HepG2 (cell line): ENCODE data around the gene THSD4. TPM values are rescaled to one million over a fixed set of nuclear protein-coding genes. Genes with fewer than 3 reads are reported as not detected.

Experiments
- ATAC-seq: fragments of 200-7000 bp; cut with Tn5 transposase; 3 replicates; pipeline ENCODE4 v1.9.1; 2020; ENCODE audit warnings: mild to moderate bottlenecking, moderate library complexity
- BruUV-seq: library from RNA; stranded (reverse); fragments of 400-500 nt; replicated peaks from 2 replicates; lab custom pipeline; 2021; lab: Mats Ljungman, UMichigan
- CTCF ChIA-PET: fragments of 300-600 bp; formaldehyde crosslinking; extraction: SDS; loops from one replicate; lab custom pipeline; 2021; ENCODE audit warnings: low total read pairs, inconsistent platforms, low intra/inter-chr PET ratio; lab: Yijun Ruan, JAX
- POLR2A ChIA-PET: fragments of 350-600 bp; sonication (Branson Sonifier 250); formaldehyde crosslinking; loops from one replicate; lab custom pipeline; 2020; ENCODE audit warnings: antibody characterized with exemption, inconsistent platforms; lab: Yijun Ruan, JAX
- DNase-seq: peaks from one replicate; pipeline ENCODE4 v3.0.0-alpha.2; 2015; ENCODE audit warnings: low spot score
- FAIRE-seq: peaks from 3 replicates; lab custom pipeline; 2011; peaks lifted over from hg19 to GRCh38; lab: Jason Lieb, UNC
- H2AFZ ChIP-seq: one replicate; pipeline ENCODE4 v1.6.1; 2011; ENCODE audit warnings: low read length, inconsistent platforms
- H3K27ac ChIP-seq: fragments of 300-600 bp; 3 replicates; pipeline ENCODE4 v1.8.0; 2011; ENCODE audit warnings: mixed run types, mild to moderate bottlenecking, mixed read lengths, low read length, inconsistent platforms; ENCODE audit not compliant: insufficient read depth; ENCODE audit errors: extremely low read length
- H3K27me3 ChIP-seq, 2 experiments: fragments of 200-600 bp in 1 of 2; 2 replicates in 1 of 2; 3 replicates in 1 of 2; pipeline versions ENCODE4 v1.6.0 to v1.8.0; 2011; ENCODE audit warnings: low read length in 2 of 2, mild to moderate bottlenecking in 2 of 2, moderate library complexity in 2 of 2, inconsistent platforms in 1 of 2; ENCODE audit not compliant: insufficient read depth in 2 of 2, control insufficient read depth in 1 of 2
- H3K36me3 ChIP-seq, 2 experiments: fragments of 200-600 bp in 1 of 2; replicated peaks in 1 of 2; 2 replicates in 1 of 2; 3 replicates in 1 of 2; pipeline versions ENCODE4 v1.5.1 to v1.8.0; 2011; ENCODE audit warnings: low read length in 2 of 2, inconsistent platforms in 1 of 2; ENCODE audit not compliant: insufficient read depth in 2 of 2, control insufficient read depth in 1 of 2
- H3K4me1 ChIP-seq: 2 replicates; pipeline ENCODE4 v1.5.1; 2012; ENCODE audit warnings: low read length, inconsistent platforms; ENCODE audit not compliant: insufficient read depth
- H3K4me2 ChIP-seq: 2 replicates; pipeline ENCODE4 v1.6.0; 2011; ENCODE audit warnings: low read depth, low read length, inconsistent platforms
- H3K4me3 ChIP-seq, 3 experiments: fragments of 200-600 bp in 1 of 3; sonication (generic), shearing (Covaris generic) in 1 of 3; replicated peaks in 1 of 3; 2 replicates each; pipeline ENCODE4 v1.5.1; 2011 to 2016; ENCODE audit warnings: low read length in 3 of 3, inconsistent platforms in 2 of 3, low read depth in 2 of 3, mild to moderate bottlenecking in 2 of 3, control low read depth in 1 of 3, mixed read lengths in 1 of 3; ENCODE audit not compliant: insufficient read depth in 1 of 3
- H3K79me2 ChIP-seq: one replicate; pipeline ENCODE4 v1.6.1; 2011; ENCODE audit warnings: low read length, inconsistent platforms; ENCODE audit not compliant: insufficient read depth
- H3K9ac ChIP-seq: 2 replicates; pipeline ENCODE4 v1.6.0; 2011; ENCODE audit warnings: mild to moderate bottlenecking, low read depth, low read length, inconsistent platforms; ENCODE audit not compliant: insufficient read depth
- H3K9me3 ChIP-seq: 2 replicates; pipeline ENCODE4 v1.5.1; 2012; ENCODE audit warnings: mild to moderate bottlenecking, low read length
- H4K20me1 ChIP-seq: 2 replicates; pipeline ENCODE4 v1.6.0; 2011; ENCODE audit warnings: inconsistent platforms, mild to moderate bottlenecking, low read length, moderate library complexity; ENCODE audit not compliant: insufficient read depth
- BRD4 ChIP-seq: sonication (generic); formaldehyde crosslinking; IDR thresholded peaks from 2 replicates; pipeline ENCODE4 v1.4.0; 2020; ENCODE audit warnings: missing genetic modification reagents
- KLF11 ChIP-seq: IDR thresholded peaks from 2 replicates; pipeline ENCODE4 v1.6.1; 2016; ENCODE audit warnings: missing compliant biosample characterization
- MLLT10 ChIP-seq: sonication (generic); formaldehyde crosslinking; IDR thresholded peaks from 2 replicates; pipeline ENCODE4 v1.4.0; 2020; ENCODE audit warnings: missing genetic modification reagents
- NFRKB ChIP-seq: fragments of 450-650 bp; IDR thresholded peaks from 2 replicates; pipeline ENCODE4 v1.6.1; 2017
- REXO4 ChIP-seq: sonication (generic); formaldehyde crosslinking; IDR thresholded peaks from 2 replicates; pipeline ENCODE4 v1.8.0; 2022; ENCODE audit warnings: missing genetic modification reagents, mild to moderate bottlenecking, borderline replicate concordance
- RORA ChIP-seq: sonication (generic); formaldehyde crosslinking; IDR thresholded peaks from 2 replicates; pipeline ENCODE4 v1.5.0; 2020; ENCODE audit warnings: mild to moderate bottlenecking, missing genetic modification reagents, moderate library complexity
- SMARCC2 ChIP-seq: fragments of 450-650 bp; IDR thresholded peaks from 2 replicates; pipeline ENCODE4 v1.6.1; 2017; ENCODE audit warnings: antibody characterized with exemption, mild to moderate bottlenecking
- SSRP1 ChIP-seq: IDR thresholded peaks from 2 replicates; pipeline ENCODE4 v1.6.1; 2016; ENCODE audit warnings: control low read depth
- TRIM24 ChIP-seq: sonication (generic); formaldehyde crosslinking; IDR thresholded peaks from 2 replicates; pipeline ENCODE4 v1.8.0; 2022; ENCODE audit warnings: mild to moderate bottlenecking, missing genetic modification reagents
- ZNF230 ChIP-seq: sonication (generic); formaldehyde crosslinking; IDR thresholded peaks from 2 replicates; pipeline ENCODE4 v1.4.0; 2020; ENCODE audit warnings: mild to moderate bottlenecking, missing genetic modification reagents
- ZNF343 ChIP-seq: sonication (generic); formaldehyde crosslinking; IDR thresholded peaks from 2 replicates; pipeline ENCODE4 v1.4.0; 2020; ENCODE audit warnings: mild to moderate bottlenecking, missing genetic modification reagents
- ZNF510 ChIP-seq: sonication (generic); formaldehyde crosslinking; IDR thresholded peaks from 2 replicates; pipeline ENCODE4 v1.4.0; 2020; ENCODE audit warnings: low read depth, mild to moderate bottlenecking, missing genetic modification reagents
- ZNF598 ChIP-seq: sonication (generic); formaldehyde crosslinking; IDR thresholded peaks from 2 replicates; pipeline ENCODE4 v1.5.1; 2020; ENCODE audit warnings: mild to moderate bottlenecking, missing genetic modification reagents, borderline replicate concordance
- ZNF720 ChIP-seq: sonication (generic); formaldehyde crosslinking; IDR thresholded peaks from 2 replicates; pipeline ENCODE4 v1.4.0; 2020; ENCODE audit warnings: missing genetic modification reagents
- ZNF878 ChIP-seq: sonication (generic); formaldehyde crosslinking; IDR thresholded peaks from 2 replicates; pipeline ENCODE4 v1.8.1; 2023; ENCODE audit warnings: mild to moderate bottlenecking, missing genetic modification reagents, moderate library complexity
- WGBS: methylation state at CpG from one replicate; pipeline ENCODE4 v1.1.6; 2017; ENCODE audit warnings: low lambda C conversion rate; 5-methylcytosine and 5-hydroxymethylcytosine counted together
- in situ Hi-C: cut with HindIII; loops from 2 replicates; pipeline ENCODE4 v1.10.0; 2017; ENCODE audit warnings: low pct_unique_long_range_greater_than_20kb; ENCODE audit not compliant: extremely low pct_ligation_motif_present
- intact Hi-C: fragments of 100-400 bp; cut with micrococcal nuclease; formaldehyde crosslinking; loops from one replicate; pipeline ENCODE4 v1.10.0; 2022; ENCODE audit not compliant: unreplicated experiment
- polyA plus RNA-seq, 8 experiments: library from polyadenylated mRNA; depleted of rRNA in 3 of 8; stranded (reverse) in 7 of 8; unstranded in 1 of 8; fragments of >200 nt; fragmentation: Illumina TruSeq in 4 of 8; extraction: Trizol in 4 of 8; gene quantifications; 2 replicates each; pipeline versions ENCODE4 v1.2.1 to v1.2.3, GENCODE V29; 2011 to 2016; ENCODE audit warnings: low read depth in 4 of 8, missing spikeins in 1 of 8, mixed read lengths in 1 of 8; ENCODE audit not compliant: insufficient read depth in 1 of 8
- total RNA-seq, 5 experiments: library from RNA; depleted of rRNA; stranded (reverse); fragments of >200 nt; fragmentation: Illumina TruSeq; extraction: Trizol; gene quantifications; 2 replicates each; pipeline ENCODE4 v1.2.3, GENCODE V29; 2016; ENCODE audit warnings: low read depth in 1 of 5
- TF ChIP-seq, protein P1 (sequence below): sonication (generic); formaldehyde crosslinking; IDR thresholded peaks from 2 replicates; pipeline ENCODE4 v1.9.0; 2021; ENCODE audit warnings: missing genetic modification reagents, mild to moderate bottlenecking, borderline replicate concordance
- TF ChIP-seq, protein P2 (sequence below): sonication (generic); formaldehyde crosslinking; IDR thresholded peaks from 2 replicates; pipeline ENCODE4 v1.9.0; 2022; ENCODE audit warnings: missing genetic modification reagents, mild to moderate bottlenecking, borderline replicate concordance

Gene THSD4
- total and polyA plus RNA-seq, 2 of the 13 experiments (the other 11 are each of a cell fraction or from before 2014, with no cell fraction given), result 0.07 to 0.21 TPM

DNA sequence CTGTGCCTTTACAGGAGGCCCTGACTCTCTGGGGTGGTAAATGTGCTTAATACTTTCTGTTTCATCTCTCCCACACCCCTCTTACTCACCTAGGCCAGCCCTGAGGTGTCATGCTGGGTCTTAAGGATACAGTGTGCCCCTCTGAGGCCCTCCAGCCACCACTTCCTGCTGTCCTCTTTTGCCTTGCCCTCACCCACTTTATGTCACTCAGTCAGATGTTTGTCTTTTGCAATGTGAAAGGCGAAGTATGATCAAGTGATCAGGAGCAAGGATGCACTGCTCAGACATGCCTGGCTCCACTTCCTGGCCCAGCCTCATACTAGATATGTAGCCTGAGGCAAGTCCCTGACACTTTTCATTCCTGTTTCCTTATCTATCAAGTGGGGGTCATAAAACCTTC is 356.1 kb downstream of the THSD4 start (continued):
- no peak for TF ChIP-seq ZNF598 (CRISPR knock-in tag)
- TF ChIP-seq NFRKB, result no peak
- TF ChIP-seq KLF11 (CRISPR knock-in tag), result no peak
- no peak for TF ChIP-seq SSRP1 (CRISPR knock-in tag)
- no peak for TF ChIP-seq SMARCC2

DNA sequence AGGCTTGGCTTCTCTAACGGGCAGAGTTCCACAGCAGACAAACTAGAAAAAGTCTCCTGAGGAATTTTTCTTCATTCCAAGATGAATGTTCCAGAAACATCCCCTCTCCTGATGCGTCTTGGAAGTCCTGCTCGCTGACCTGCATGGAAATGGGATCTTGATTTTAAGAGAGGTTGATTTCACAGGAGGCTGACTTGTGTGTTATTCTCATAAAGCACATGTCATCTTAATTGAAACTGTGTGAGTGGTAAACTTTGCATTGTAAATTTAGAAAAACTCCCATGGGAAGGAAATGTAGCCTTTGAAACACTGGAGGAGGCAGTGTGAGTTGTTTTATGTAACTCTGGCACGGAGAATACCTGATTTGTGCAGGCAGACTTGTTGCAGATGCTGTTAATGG is 357.3 kb downstream of the THSD4 start:
- CTCF ChIA-PET, result no interaction called here
- Histone ChIP-seq H3K9me3 (no peaks in the 10 kb centered on the region), H3K36me3 (no peaks in the 10 kb centered on the region), H4K20me1 (no peaks in the 10 kb centered on the region), H3K27me3 (peaks cover 3% of the 10 kb centered on the region in 2 experiments; a peak in 2 of 5 replicates), H3K79me2 (no peaks in the 10 kb centered on the region), H3K9ac (no peak overlapping the region), H3K4me2 (no peak overlapping the region), H2AFZ (no peak overlapping the region), H3K4me1 (no peaks in the 10 kb centered on the region), H3K4me3 (no peak overlapping the region), H3K27ac (no peak overlapping the region)
- WGBS, result 33% methylated on average over 4 of the region's 4 CpGs
- TF ChIP-seq ZNF510 (no peak), REXO4 (no peak), ZNF720 (no peak), RORA (CRISPR knock-in tag) (no peak), ZNF343 (no peak), BRD4 (CRISPR knock-in tag) (no peak), TRIM24 (no peak), ZNF878 (CRISPR knock-in tag) (no peak), ZNF230 (CRISPR knock-in tag) (no peak), MLLT10 (CRISPR knock-in tag) (no peak)
- TF ChIP-seq, protein P1, sequence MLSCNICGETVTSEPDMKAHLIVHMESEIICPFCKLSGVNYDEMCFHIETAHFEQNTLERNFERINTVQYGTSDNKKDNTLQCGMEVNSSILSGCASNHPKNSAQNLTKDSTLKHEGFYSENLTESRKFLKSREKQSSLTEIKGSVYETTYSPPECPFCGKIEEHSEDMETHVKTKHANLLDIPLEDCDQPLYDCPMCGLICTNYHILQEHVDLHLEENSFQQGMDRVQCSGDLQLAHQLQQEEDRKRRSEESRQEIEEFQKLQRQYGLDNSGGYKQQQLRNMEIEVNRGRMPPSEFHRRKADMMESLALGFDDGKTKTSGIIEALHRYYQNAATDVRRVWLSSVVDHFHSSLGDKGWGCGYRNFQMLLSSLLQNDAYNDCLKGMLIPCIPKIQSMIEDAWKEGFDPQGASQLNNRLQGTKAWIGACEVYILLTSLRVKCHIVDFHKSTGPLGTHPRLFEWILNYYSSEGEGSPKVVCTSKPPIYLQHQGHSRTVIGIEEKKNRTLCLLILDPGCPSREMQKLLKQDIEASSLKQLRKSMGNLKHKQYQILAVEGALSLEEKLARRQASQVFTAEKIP (CRISPR knock-in tag), result no peak
- TF ChIP-seq, protein P2, sequence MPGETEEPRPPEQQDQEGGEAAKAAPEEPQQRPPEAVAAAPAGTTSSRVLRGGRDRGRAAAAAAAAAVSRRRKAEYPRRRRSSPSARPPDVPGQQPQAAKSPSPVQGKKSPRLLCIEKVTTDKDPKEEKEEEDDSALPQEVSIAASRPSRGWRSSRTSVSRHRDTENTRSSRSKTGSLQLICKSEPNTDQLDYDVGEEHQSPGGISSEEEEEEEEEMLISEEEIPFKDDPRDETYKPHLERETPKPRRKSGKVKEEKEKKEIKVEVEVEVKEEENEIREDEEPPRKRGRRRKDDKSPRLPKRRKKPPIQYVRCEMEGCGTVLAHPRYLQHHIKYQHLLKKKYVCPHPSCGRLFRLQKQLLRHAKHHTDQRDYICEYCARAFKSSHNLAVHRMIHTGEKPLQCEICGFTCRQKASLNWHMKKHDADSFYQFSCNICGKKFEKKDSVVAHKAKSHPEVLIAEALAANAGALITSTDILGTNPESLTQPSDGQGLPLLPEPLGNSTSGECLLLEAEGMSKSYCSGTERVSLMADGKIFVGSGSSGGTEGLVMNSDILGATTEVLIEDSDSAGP, result no peak
- ATAC-seq (no peak), DNase-seq (no peak), FAIRE-seq (no peak)
- intact Hi-C loops (no loop called here), in situ Hi-C loops (no loop called here)
- POLR2A ChIA-PET, result no interaction called here
- BruUV-seq, result no TSS peak
